ENCODE measurements around the gene PPM1L. TPM values are rescaled to one million over a fixed set of nuclear protein-coding genes. Genes with fewer than 3 reads are reported as not detected.

PPM1L gene
- total and polyA plus RNA-seq, 2 of the 13 experiments (the other 11 are each of a cell fraction or from before 2014, with no cell fraction given) = 0.22 to 1.4 TPM

DNA sequence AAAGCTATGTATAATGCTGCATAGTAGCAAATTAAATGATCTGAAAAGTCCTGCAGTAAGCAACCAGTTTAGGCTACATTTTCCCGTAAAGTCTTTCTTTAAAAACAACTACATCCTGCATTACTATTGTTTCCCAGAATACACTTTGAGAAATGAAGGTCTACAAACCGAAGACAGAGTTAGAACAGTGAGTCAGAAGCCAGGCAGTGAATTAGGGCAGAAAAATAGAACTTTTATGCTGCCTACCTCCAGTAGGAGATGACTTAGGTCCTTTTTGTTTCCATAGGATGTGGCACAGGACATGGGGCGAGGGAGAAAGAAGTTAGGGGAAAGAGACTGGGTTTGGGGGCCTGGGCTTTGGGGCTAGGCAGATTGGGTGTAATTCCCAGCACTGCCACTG is 127.3 kb downstream of the PPM1L start:
- Histone ChIP-seq H2AFZ (ENCODE audit: low read length) (no peak overlapping the region), H3K4me3 (replicated peaks in 1 of 3; ENCODE audit: insufficient read depth in 1 of 3, low read depth in 2 of 3, low read length in 3 of 3) (no peak overlapping the region), H3K79me2 (ENCODE audit: insufficient read depth, low read length) (no peaks in the 10 kb centered on the region), H3K27ac (ENCODE audit: extremely low read length, insufficient read depth, low read length) (no peak overlapping the region), H3K36me3 (replicated peaks in 1 of 2; ENCODE audit: control insufficient read depth in 1 of 2, insufficient read depth in 2 of 2, low read length in 2 of 2) (no peaks in the 10 kb centered on the region), H4K20me1 (ENCODE audit: insufficient read depth, low read length) (no peaks in the 10 kb centered on the region), H3K4me2 (ENCODE audit: low read depth, low read length) (no peak overlapping the region), H3K9ac (ENCODE audit: insufficient read depth, low read depth, low read length) (no peak overlapping the region), H3K9me3 (ENCODE audit: low read length) (no peaks in the 10 kb centered on the region), H3K4me1 (ENCODE audit: insufficient read depth, low read length) (no peaks in the 10 kb centered on the region), H3K27me3 (ENCODE audit: control insufficient read depth in 1 of 2, insufficient read depth in 2 of 2, low read length in 2 of 2) (no peaks in the 10 kb centered on the region)
- POLR2A ChIA-PET = no interaction called here
- WGBS (ENCODE audit: low lambda C conversion rate) = 32% methylated on average over 3 of the region's 3 CpGs
- FAIRE-seq (no peak), DNase-seq (ENCODE audit: low spot score) (no peak), ATAC-seq (no peak; the same call in 2 of the 3 replicates)
- no peak for TF ChIP-seq SP5 (CRISPR knock-in tag; IDR thresholded peaks at IDR 0.05; ENCODE audit: borderline replicate concordance, low read depth)
- TF ChIP-seq ZNF207 (IDR thresholded peaks at IDR 0.05; ENCODE audit: borderline replicate concordance) = no peak
- TF ChIP-seq TAF1 (CRISPR knock-in tag; IDR thresholded peaks at IDR 0.05) = no peak
- no peak for TF ChIP-seq PRMT3 (CRISPR knock-in tag; IDR thresholded peaks at IDR 0.05; ENCODE audit: borderline replicate concordance, low read depth)
- TF ChIP-seq NCOA2 (CRISPR knock-in tag; IDR thresholded peaks at IDR 0.05) = no peak
- intact Hi-C loops (cut with micrococcal nuclease; ENCODE audit: unreplicated experiment) = no loop called here
- BruUV-seq (replicated peaks) = no TSS peak
- CTCF ChIA-PET (ENCODE audit: low intra/inter-chr PET ratio, low total read pairs) = no interaction called here
- in situ Hi-C loops (cut with HindIII; ENCODE audit: extremely low pct_ligation_motif_present, low pct_unique_long_range_greater_than_20kb) = no loop called here

DNA sequence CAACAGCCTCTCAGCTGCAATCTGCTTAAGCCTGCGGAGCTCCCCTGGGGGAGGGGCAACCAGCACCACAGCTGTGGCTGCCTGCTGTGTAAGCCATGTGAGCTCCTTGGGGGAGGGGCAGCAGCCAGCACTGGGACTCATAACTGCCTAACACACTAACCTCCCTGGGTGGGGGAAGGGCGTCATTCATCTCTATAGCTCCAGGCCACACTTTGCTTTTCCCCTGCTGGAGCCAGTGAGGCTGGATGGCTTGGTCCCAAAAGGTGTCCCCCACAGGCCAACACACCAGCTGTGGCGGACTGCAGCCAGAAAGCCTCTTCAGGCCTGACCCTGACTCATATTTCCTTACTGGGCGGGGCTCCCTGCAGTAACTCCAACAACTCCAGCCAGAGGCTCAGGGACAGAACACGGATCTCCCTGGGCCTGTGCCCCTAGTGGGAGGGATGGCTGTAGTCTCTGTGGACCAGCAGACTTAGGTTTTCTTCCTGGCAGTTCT is 129.8 kb downstream of the PPM1L start:
- DNase-seq (ENCODE audit: low spot score) = peak; percentile 1
- intact Hi-C loops (cut with micrococcal nuclease; ENCODE audit: unreplicated experiment) = no loop called here
- Histone ChIP-seq H2AFZ (ENCODE audit: low read length) (no peak overlapping the region), H3K36me3 (replicated peaks in 1 of 2; ENCODE audit: control insufficient read depth in 1 of 2, insufficient read depth in 2 of 2, low read length in 2 of 2) (no peaks in the 10 kb centered on the region), H4K20me1 (ENCODE audit: insufficient read depth, low read length) (no peaks in the 10 kb centered on the region), H3K27me3 (ENCODE audit: control insufficient read depth in 1 of 2, insufficient read depth in 2 of 2, low read length in 2 of 2) (no peaks in the 10 kb centered on the region), H3K9me3 (ENCODE audit: low read length) (no peaks in the 10 kb centered on the region), H3K79me2 (ENCODE audit: insufficient read depth, low read length) (no peaks in the 10 kb centered on the region), H3K4me2 (ENCODE audit: low read depth, low read length) (no peak overlapping the region), H3K27ac (ENCODE audit: extremely low read length, insufficient read depth, low read length) (no peak overlapping the region), H3K9ac (ENCODE audit: insufficient read depth, low read depth, low read length) (no peak overlapping the region), H3K4me3 (replicated peaks in 1 of 3; ENCODE audit: insufficient read depth in 1 of 3, low read depth in 2 of 3, low read length in 3 of 3) (no peak overlapping the region), H3K4me1 (ENCODE audit: insufficient read depth, low read length) (no peaks in the 10 kb centered on the region)
- 25% methylated on average over 3 of the region's 5 CpGs for WGBS (ENCODE audit: low lambda C conversion rate)
- no peak for TF ChIP-seq SALL2 (CRISPR knock-in tag; IDR thresholded peaks at IDR 0.05)
- TF ChIP-seq, protein P1, sequence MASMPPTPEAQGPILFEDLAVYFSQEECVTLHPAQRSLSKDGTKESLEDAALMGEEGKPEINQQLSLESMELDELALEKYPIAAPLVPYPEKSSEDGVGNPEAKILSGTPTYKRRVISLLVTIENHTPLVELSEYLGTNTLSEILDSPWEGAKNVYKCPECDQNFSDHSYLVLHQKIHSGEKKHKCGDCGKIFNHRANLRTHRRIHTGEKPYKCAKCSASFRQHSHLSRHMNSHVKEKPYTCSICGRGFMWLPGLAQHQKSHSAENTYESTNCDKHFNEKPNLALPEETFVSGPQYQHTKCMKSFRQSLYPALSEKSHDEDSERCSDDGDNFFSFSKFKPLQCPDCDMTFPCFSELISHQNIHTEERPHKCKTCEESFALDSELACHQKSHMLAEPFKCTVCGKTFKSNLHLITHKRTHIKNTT (CRISPR knock-in tag; IDR thresholded peaks at IDR 0.05) = no peak
- TF ChIP-seq NPAS2 (CRISPR knock-in tag; IDR thresholded peaks at IDR 0.05; ENCODE audit: borderline replicate concordance) = no peak
- no peak for TF ChIP-seq KLF13 (CRISPR knock-in tag; IDR thresholded peaks at IDR 0.05)
- TF ChIP-seq, protein P2, sequence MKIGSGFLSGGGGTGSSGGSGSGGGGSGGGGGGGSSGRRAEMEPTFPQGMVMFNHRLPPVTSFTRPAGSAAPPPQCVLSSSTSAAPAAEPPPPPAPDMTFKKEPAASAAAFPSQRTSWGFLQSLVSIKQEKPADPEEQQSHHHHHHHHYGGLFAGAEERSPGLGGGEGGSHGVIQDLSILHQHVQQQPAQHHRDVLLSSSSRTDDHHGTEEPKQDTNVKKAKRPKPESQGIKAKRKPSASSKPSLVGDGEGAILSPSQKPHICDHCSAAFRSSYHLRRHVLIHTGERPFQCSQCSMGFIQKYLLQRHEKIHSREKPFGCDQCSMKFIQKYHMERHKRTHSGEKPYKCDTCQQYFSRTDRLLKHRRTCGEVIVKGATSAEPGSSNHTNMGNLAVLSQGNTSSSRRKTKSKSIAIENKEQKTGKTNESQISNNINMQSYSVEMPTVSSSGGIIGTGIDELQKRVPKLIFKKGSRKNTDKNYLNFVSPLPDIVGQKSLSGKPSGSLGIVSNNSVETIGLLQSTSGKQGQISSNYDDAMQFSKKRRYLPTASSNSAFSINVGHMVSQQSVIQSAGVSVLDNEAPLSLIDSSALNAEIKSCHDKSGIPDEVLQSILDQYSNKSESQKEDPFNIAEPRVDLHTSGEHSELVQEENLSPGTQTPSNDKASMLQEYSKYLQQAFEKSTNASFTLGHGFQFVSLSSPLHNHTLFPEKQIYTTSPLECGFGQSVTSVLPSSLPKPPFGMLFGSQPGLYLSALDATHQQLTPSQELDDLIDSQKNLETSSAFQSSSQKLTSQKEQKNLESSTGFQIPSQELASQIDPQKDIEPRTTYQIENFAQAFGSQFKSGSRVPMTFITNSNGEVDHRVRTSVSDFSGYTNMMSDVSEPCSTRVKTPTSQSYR (CRISPR knock-in tag; IDR thresholded peaks at IDR 0.05; ENCODE audit: borderline replicate concordance) = peak; percentile 18; the same call in 1 of the 2 replicates
- no peak for TF ChIP-seq GATAD2A (CRISPR knock-in tag; IDR thresholded peaks at IDR 0.05)
- TF ChIP-seq, protein P3, sequence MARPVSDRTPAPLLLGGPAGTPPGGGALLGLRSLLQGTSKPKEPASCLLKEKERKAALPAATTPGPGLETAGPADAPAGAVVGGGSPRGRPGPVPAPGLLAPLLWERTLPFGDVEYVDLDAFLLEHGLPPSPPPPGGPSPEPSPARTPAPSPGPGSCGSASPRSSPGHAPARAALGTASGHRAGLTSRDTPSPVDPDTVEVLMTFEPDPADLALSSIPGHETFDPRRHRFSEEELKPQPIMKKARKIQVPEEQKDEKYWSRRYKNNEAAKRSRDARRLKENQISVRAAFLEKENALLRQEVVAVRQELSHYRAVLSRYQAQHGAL (CRISPR knock-in tag; IDR thresholded peaks at IDR 0.05; ENCODE audit: not compliant biosample characterization) = no peak
- TF ChIP-seq NCOA1 (CRISPR knock-in tag; IDR thresholded peaks at IDR 0.05) = no peak
- BruUV-seq (replicated peaks) = no TSS peak
- CTCF ChIA-PET (ENCODE audit: low intra/inter-chr PET ratio, low total read pairs) = no interaction called here
- in situ Hi-C loops (cut with HindIII; ENCODE audit: extremely low pct_ligation_motif_present, low pct_unique_long_range_greater_than_20kb) = no loop called here
- POLR2A ChIA-PET = no interaction called here
- FAIRE-seq = no peak
- ATAC-seq = 0 out of 3 replicates have a peak, but pooled peaks have one; percentile 36

Measured in HepG2 (cell line).